ENCODE results near the gene COX7B2. TPM values are rescaled to one million over a fixed set of nuclear protein-coding genes. Genes with fewer than 3 reads are reported as not detected.

The COX7B2 gene
- total and polyA plus RNA-seq, 12 donors: not detected

DNA sequence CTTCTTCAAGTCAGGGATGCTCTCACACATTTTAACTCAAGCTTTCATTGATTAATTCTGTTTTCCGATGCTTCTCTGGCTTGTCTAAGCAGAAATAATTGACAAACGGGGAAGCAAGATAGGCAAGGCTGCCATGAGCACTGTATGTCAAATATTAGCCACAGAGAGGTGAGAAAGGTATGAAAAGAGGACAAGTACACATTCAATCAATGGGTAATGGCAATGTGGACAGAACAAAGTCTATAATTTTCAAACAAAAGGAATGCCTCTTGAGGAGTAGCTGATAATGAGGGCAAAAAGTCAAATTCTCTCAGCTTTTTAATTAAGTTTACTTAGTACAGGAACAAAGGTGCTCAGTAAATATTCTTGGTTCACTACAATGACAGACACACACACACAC, 19.6 kb downstream of the COX7B2 start:
- DNase-seq: no peak
- Histone ChIP-seq H3K4me3 (no peak overlapping the region), H3K36me3 (no peaks in the 10 kb centered on the region), H3K4me1 (no peaks in the 10 kb centered on the region), H3K27me3 (peaks cover 0 to 2% (median 0%) of the 10 kb centered on the region in 7 donors), H3K27ac (no peak overlapping the region), H3K9me3 (peaks cover 0 to 6% (median 0%) of the 10 kb centered on the region in 11 donors)
- intact Hi-C loops (cut with DNase I): no loop called here
- TF ChIP-seq, protein P1, sequence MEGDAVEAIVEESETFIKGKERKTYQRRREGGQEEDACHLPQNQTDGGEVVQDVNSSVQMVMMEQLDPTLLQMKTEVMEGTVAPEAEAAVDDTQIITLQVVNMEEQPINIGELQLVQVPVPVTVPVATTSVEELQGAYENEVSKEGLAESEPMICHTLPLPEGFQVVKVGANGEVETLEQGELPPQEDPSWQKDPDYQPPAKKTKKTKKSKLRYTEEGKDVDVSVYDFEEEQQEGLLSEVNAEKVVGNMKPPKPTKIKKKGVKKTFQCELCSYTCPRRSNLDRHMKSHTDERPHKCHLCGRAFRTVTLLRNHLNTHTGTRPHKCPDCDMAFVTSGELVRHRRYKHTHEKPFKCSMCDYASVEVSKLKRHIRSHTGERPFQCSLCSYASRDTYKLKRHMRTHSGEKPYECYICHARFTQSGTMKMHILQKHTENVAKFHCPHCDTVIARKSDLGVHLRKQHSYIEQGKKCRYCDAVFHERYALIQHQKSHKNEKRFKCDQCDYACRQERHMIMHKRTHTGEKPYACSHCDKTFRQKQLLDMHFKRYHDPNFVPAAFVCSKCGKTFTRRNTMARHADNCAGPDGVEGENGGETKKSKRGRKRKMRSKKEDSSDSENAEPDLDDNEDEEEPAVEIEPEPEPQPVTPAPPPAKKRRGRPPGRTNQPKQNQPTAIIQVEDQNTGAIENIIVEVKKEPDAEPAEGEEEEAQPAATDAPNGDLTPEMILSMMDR (IDR thresholded peaks at IDR 0.05): no peak
- WGBS, 2 donors: 67 to 76% methylated on average over 2 of the region's 2 CpGs
- ATAC-seq: no peak

- no peak for DNase-seq
- Histone ChIP-seq H3K4me3 (no peak overlapping the region), H3K27ac (no peak overlapping the region), H3K27me3 (peaks cover 0 to 1% (median 0%) of the 10 kb centered on the region in 7 donors), H3K36me3 (no peaks in the 10 kb centered on the region), H3K4me1 (no peaks in the 10 kb centered on the region), H3K9me3 (no peaks in the 10 kb centered on the region)
- intact Hi-C loops (cut with DNase I): no loop called here
- TF ChIP-seq, protein P1 (IDR thresholded peaks at IDR 0.05): peak in 6 of 9 donors; percentile 11 to 41 (median 32)
- ATAC-seq: no peak
- 18 to 32% methylated on average over 2 of the region's 2 CpGs for WGBS, 2 donors
Measured at GRCh38 chr4:46886711-46887110, 22.3 kb downstream of the COX7B2 start.

DNA sequence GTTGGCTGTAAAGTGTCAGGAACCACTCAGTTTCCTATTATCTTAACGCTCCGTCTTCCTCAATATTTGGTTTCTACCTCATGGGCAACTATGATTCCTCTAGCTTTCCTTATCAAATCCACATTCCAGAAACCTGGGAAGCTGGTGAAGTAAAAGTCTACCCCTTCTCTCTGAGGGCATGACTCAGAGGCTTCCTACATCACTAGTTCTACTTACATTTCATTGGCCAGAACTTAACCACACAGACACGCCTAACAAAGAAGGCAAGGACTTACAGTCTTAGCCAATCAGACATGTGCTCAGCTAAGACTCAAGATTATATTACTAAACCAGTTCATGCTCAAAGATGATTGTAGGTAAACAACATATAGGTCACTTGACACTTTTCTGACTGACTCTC, 30.4 kb downstream of the COX7B2 start:
- intact Hi-C loops (cut with DNase I): no loop called here
- Histone ChIP-seq H3K9me3 (no peaks in the 10 kb centered on the region), H3K27ac (no peak overlapping the region), H3K4me1 (no peaks in the 10 kb centered on the region), H3K4me3 (no peak overlapping the region), H3K36me3 (no peaks in the 10 kb centered on the region), H3K27me3 (no peaks in the 10 kb centered on the region)
- ATAC-seq: no peak
- 85 to 92% methylated on average over 3 of the region's 3 CpGs for WGBS, 2 donors
- no peak for DNase-seq
- TF ChIP-seq, protein P1 (IDR thresholded peaks at IDR 0.05): no peak

DNA sequence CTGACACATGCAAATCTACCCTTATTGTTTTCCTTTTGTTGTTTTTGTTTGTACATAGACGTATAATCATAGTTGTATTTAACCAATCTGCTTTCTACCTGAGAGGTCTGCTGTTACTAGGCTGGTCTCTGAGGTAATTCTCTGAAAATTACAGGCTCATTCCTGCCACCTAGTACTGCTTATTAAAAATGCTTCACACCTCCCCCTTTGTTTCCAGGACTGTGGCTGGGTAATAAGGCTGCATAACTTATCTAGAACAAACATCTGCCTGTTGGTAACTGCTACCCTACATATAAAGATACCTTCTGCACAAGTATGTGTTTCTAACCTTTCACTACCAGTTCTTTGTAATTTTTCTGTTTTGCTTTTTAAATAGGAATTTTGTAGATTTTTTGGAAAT, 34.2 kb downstream of the COX7B2 start:
- DNase-seq (no peak), ATAC-seq (no peak)
- Histone ChIP-seq H3K36me3 (no peaks in the 10 kb centered on the region), H3K27me3 (no peaks in the 10 kb centered on the region), H3K9me3 (peaks cover 0 to 19% (median 0%) of the 10 kb centered on the region in 11 donors), H3K27ac (no peak overlapping the region), H3K4me1 (no peaks in the 10 kb centered on the region), H3K4me3 (no peak overlapping the region)
- TF ChIP-seq, protein P1 (IDR thresholded peaks at IDR 0.05): no peak
- WGBS, 2 donors: 54 to 61% methylated on average over 1 of the region's 1 CpG
- intact Hi-C loops (cut with DNase I): no loop called here

All from heart right ventricle (tissue), 16 donors.